GM12878 (cell line): ENCODE results near the gene EXOC4. TPM values are rescaled to one million over a fixed set of nuclear protein-coding genes. Genes with fewer than 3 reads are reported as not detected.

Experiments used
- ATAC-seq: fragments of 200-7000 bp; cut with Tn5 transposase; 3 replicates; pipeline ENCODE4 v1.9.1; 2020; ENCODE audit warnings: mild to moderate bottlenecking, moderate library complexity
- BruUV-seq: library from RNA; stranded (reverse); fragments of 400-500 nt; replicated peaks from 2 replicates; lab custom pipeline; 2021; lab: Mats Ljungman, UMichigan
- CTCF ChIA-PET: fragments of 300-600 bp; sonication (Branson Sonifier 250); formaldehyde crosslinking; extraction: SDS; loops from one replicate; lab custom pipeline; 2021; ENCODE audit warnings: inconsistent platforms; lab: Yijun Ruan, JAX
- POLR2A ChIA-PET: fragments of 350-600 bp; formaldehyde crosslinking; extraction: SDS; loops from one replicate; lab custom pipeline; 2021; ENCODE audit warnings: inconsistent platforms; lab: Charles Lee
- RAD21 ChIA-PET: fragments of 300-600 bp; sonication (Branson Sonifier 250); formaldehyde crosslinking; loops from one replicate; lab custom pipeline; 2023; ENCODE audit warnings: antibody characterized with exemption; ENCODE audit not compliant: unreplicated experiment; lab: Charles Lee
- SMC1A ChIA-PET: fragments of 300-600 bp; sonication (Branson Sonifier 250); formaldehyde crosslinking; loops from one replicate; lab custom pipeline; 2023; ENCODE audit not compliant: unreplicated experiment, uncharacterized antibody; lab: Charles Lee
- DNase-seq: peaks from one replicate; pipeline ENCODE4 v3.0.0-alpha.2; 2011; ENCODE audit warnings: low read depth, low spot score
- FAIRE-seq: peaks from 3 replicates; lab custom pipeline; 2011; peaks lifted over from hg19 to GRCh38; lab: Jason Lieb, UNC
- H2AFZ ChIP-seq: 2 replicates; pipeline ENCODE4 v1.6.0; 2011; ENCODE audit warnings: low read depth, low read length, control low read depth; ENCODE audit not compliant: control insufficient read depth
- H3K27ac ChIP-seq: 2 replicates; pipeline ENCODE4 v1.5.1; 2011; ENCODE audit warnings: control low read depth; ENCODE audit not compliant: control insufficient read depth, insufficient read depth
- H3K27me3 ChIP-seq, 2 experiments: replicated peaks in 1 of 2; 2 replicates each; pipeline versions ENCODE4 v1.6.0 to v1.6.1; 2011; ENCODE audit warnings: low read length in 1 of 2; ENCODE audit not compliant: control insufficient read depth in 2 of 2, insufficient read depth in 2 of 2
- H3K36me3 ChIP-seq, 2 experiments: 2 replicates each; pipeline ENCODE4 v1.5.1; 2011; ENCODE audit warnings: low read length in 1 of 2; ENCODE audit not compliant: control insufficient read depth in 2 of 2, insufficient read depth in 2 of 2
- H3K4me1 ChIP-seq: 2 replicates; pipeline ENCODE4 v1.6.1; 2011; ENCODE audit warnings: mild to moderate bottlenecking, low read length, moderate library complexity, mixed read lengths; ENCODE audit not compliant: control insufficient read depth, insufficient read depth
- H3K4me2 ChIP-seq: 2 replicates; pipeline ENCODE4 v1.6.0; 2011; ENCODE audit warnings: control low read depth; ENCODE audit not compliant: control insufficient read depth, insufficient read depth
- H3K4me3 ChIP-seq: fragments of 200-600 bp; sonication (generic); 2 replicates; pipeline ENCODE4 v1.5.1; 2016
- H3K79me2 ChIP-seq: 2 replicates; pipeline ENCODE4 v1.6.0; 2011; ENCODE audit warnings: low read length; ENCODE audit not compliant: control insufficient read depth, insufficient read depth
- H3K9ac ChIP-seq: 2 replicates; pipeline ENCODE4 v1.8.0; 2011; ENCODE audit warnings: low read length, control low read depth, mixed read lengths; ENCODE audit not compliant: control insufficient read depth, insufficient read depth
- H3K9me3 ChIP-seq: replicated peaks from 3 replicates; pipeline ENCODE4 v1.5.1; 2011; ENCODE audit warnings: mild to moderate bottlenecking, low read length; ENCODE audit not compliant: control insufficient read depth, insufficient read depth
- H4K20me1 ChIP-seq: 2 replicates; pipeline ENCODE4 v1.6.0; 2011; ENCODE audit not compliant: control insufficient read depth, insufficient read depth
- ASH2L ChIP-seq: fragments of 300-600, 200-600 bp; sonication (generic); IDR thresholded peaks from 2 replicates; pipeline ENCODE4 v1.6.1; 2017; ENCODE audit warnings: low read depth, mild to moderate bottlenecking, borderline replicate concordance
- BCL11A ChIP-seq: IDR thresholded peaks from 2 replicates; pipeline ENCODE4 v1.6.1; 2011; ENCODE audit warnings: low read depth, low read length
- DPF2 ChIP-seq: fragments of 450-650 bp; IDR thresholded peaks from 2 replicates; pipeline ENCODE4 v1.6.1; 2017; ENCODE audit warnings: mild to moderate bottlenecking
- FOXK2 ChIP-seq: fragments of 450-650 bp; IDR thresholded peaks from 2 replicates; pipeline ENCODE4 v1.6.1; 2017; ENCODE audit warnings: mild to moderate bottlenecking, moderate library complexity
- HDAC2 ChIP-seq: fragments of 200-600 bp; sonication (generic); IDR thresholded peaks from 2 replicates; pipeline ENCODE4 v1.6.1; 2017
- KLF5 ChIP-seq: fragments of 450-650 bp; IDR thresholded peaks from 2 replicates; pipeline ENCODE4 v1.6.1; 2014; ENCODE audit warnings: mild to moderate bottlenecking; ENCODE audit not compliant: partially characterized antibody
- MXI1 ChIP-seq: fragments of 150-350 bp; IDR thresholded peaks from 2 replicates; pipeline ENCODE4 v1.6.1; 2011; ENCODE audit warnings: low read depth, mild to moderate bottlenecking, inconsistent platforms, low read length, improper control_type of control experiment
- MYC ChIP-seq: IDR thresholded peaks from 2 replicates; pipeline ENCODE4 v1.6.1; 2011; ENCODE audit warnings: mild to moderate bottlenecking, low read length, moderate library complexity, inconsistent platforms; ENCODE audit not compliant: insufficient read depth, insufficient replicate concordance, insufficient read length, severe bottlenecking
- PAX8 ChIP-seq: fragments of 450-650 bp; IDR thresholded peaks from 2 replicates; pipeline ENCODE4 v1.6.1; 2017; ENCODE audit warnings: mild to moderate bottlenecking, moderate library complexity
- SREBF1 ChIP-seq: IDR thresholded peaks from 2 replicates; pipeline ENCODE4 v1.6.1; 2012; ENCODE audit warnings: mild to moderate bottlenecking, low read length
- STAT3 ChIP-seq: IDR thresholded peaks from 2 replicates; pipeline ENCODE4 v1.6.1; 2011; ENCODE audit warnings: low read depth, low read length, improper control_type of control experiment
- WGBS: methylation state at CpG from one replicate; pipeline ENCODE4 v1.1.6; 2016; ENCODE audit warnings: low lambda C conversion rate; ENCODE audit not compliant: insufficient replicate concordance, insufficient coverage; ENCODE audit errors: missing lambda C conversion rate; 5-methylcytosine and 5-hydroxymethylcytosine counted together
- in situ Hi-C: fragments of 300-500 bp; cut with MboI; formaldehyde crosslinking; loops from 9 replicates; pipeline ENCODE4 v1.14.3; 2018; ENCODE audit warnings: mixed read lengths
- intact Hi-C: fragments of 100-400 bp; cut with micrococcal nuclease; formaldehyde crosslinking; loops from one replicate; pipeline ENCODE4 v1.14.2; 2022; ENCODE audit not compliant: unreplicated experiment
- polyA plus RNA-seq, 11 experiments: library from polyadenylated mRNA; depleted of rRNA in 4 of 11; unstranded in 6 of 11; stranded (reverse) in 5 of 11; fragments of >200 nt; fragmentation: Nextera tagmentation in 4 of 11; fragmentation: Illumina TruSeq in 1 of 11; extraction: Ambion mirVana in 4 of 11; extraction: Trizol in 1 of 11; gene quantifications; 1 replicate in 1 of 11; 2 replicates in 10 of 11; pipeline versions ENCODE4 v1.2.1 to v1.2.3, GENCODE V29; 2011 to 2016; ENCODE audit warnings: inconsistent platforms in 2 of 11, missing spikeins in 2 of 11, low read depth in 1 of 11
- total RNA-seq, 4 experiments: library from RNA; depleted of rRNA in 3 of 4; stranded (reverse); fragments of >200 nt in 3 of 4; fragmentation: Illumina TruSeq in 1 of 4; extraction: Trizol in 1 of 4; gene quantifications; 2 replicates each; pipeline versions ENCODE4 v1.2.1 to v1.2.3, GENCODE V29; 2013 to 2021
- TF ChIP-seq, protein P1 (sequence below), 3 experiments: IDR thresholded peaks in 2 of 3; conservative IDR thresholded peaks in 1 of 3; 2 replicates each; pipeline ENCODE4 v1.5.1; 2011; ENCODE audit warnings: low read depth in 3 of 3, low read length in 3 of 3, mild to moderate bottlenecking in 3 of 3, control low read depth in 2 of 3, moderate library complexity in 2 of 3, inconsistent platforms in 1 of 3, mixed read lengths in 1 of 3; ENCODE audit not compliant: control insufficient read depth in 2 of 3, insufficient read depth in 1 of 3; ENCODE audit errors: extremely low read depth in 1 of 3
- TF ChIP-seq, protein P2 (sequence below): fragments of 450-650 bp; IDR thresholded peaks from 2 replicates; pipeline ENCODE4 v1.6.1; 2018; ENCODE audit warnings: mild to moderate bottlenecking, low read depth, moderate library complexity; ENCODE audit not compliant: partially characterized antibody
- TF ChIP-seq, protein P3 (sequence below): fragments of 450-650 bp; IDR thresholded peaks from 2 replicates; pipeline ENCODE4 v1.6.1; 2017; ENCODE audit warnings: low read depth, mild to moderate bottlenecking, moderate library complexity
- TF ChIP-seq, protein P4 (sequence below): fragments of 450-650 bp; IDR thresholded peaks from 2 replicates; pipeline ENCODE4 v1.6.1; 2017; ENCODE audit warnings: antibody characterized with exemption, mild to moderate bottlenecking, moderate library complexity

EXOC4 gene
- total and polyA plus RNA-seq, 10 of the 15 experiments (the other 5 are each of a cell fraction or from before 2014, with no cell fraction given): 13.2 to 44.5 (median 29.6) TPM

DNA sequence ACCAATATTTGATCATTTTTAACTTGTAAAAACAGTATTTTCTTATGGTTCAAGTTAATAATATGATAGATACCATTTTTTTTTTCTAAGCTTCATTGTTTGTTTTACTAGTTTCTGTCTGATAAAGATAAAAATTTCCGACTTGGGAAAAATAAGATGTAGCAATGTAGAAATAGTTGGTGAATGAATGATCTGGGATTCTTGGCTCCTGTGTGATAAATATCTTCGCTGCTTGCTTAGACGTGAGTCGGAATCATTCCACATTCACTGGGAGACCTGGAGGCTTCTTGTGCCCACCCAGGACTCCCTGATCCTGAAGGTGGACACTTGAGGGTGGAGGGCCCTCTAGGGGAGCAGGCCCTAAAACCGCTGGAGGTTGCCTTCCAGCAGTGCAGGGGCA lies 47.9 kb downstream of the EXOC4 start:
- BruUV-seq: no TSS peak
- no peak overlapping the region for H3K27ac ChIP-seq
- no peak overlapping the region for H2AFZ ChIP-seq
- H3K36me3 ChIP-seq: 0 out of 4 replicates have a peak, but pooled peaks cover 0 to 2% of the 10 kb centered on the region in 2 experiments
- intact Hi-C loops: no loop called here
- in situ Hi-C loops: no loop called here
- ChIA-PET POLR2A (no interaction called here), SMC1A (no interaction called here), RAD21 (no interaction called here), CTCF (no interaction called here)
- no peaks in the 10 kb centered on the region for H3K27me3 ChIP-seq
- no peak overlapping the region for H3K9ac ChIP-seq
- H3K4me3 ChIP-seq: no peak overlapping the region
- WGBS: 99% methylated on average over 5 of the region's 5 CpGs
- no peaks in the 10 kb centered on the region for H4K20me1 ChIP-seq
- H3K79me2 ChIP-seq: no peaks in the 10 kb centered on the region
- no peaks in the 10 kb centered on the region for H3K9me3 ChIP-seq
- no peak for DNase-seq
- no peak overlapping the region for H3K4me2 ChIP-seq
- no peaks in the 10 kb centered on the region for H3K4me1 ChIP-seq
- no peak for FAIRE-seq
- ATAC-seq: no peak
- no peak for TF ChIP-seq HDAC2
- TF ChIP-seq, protein P1, sequence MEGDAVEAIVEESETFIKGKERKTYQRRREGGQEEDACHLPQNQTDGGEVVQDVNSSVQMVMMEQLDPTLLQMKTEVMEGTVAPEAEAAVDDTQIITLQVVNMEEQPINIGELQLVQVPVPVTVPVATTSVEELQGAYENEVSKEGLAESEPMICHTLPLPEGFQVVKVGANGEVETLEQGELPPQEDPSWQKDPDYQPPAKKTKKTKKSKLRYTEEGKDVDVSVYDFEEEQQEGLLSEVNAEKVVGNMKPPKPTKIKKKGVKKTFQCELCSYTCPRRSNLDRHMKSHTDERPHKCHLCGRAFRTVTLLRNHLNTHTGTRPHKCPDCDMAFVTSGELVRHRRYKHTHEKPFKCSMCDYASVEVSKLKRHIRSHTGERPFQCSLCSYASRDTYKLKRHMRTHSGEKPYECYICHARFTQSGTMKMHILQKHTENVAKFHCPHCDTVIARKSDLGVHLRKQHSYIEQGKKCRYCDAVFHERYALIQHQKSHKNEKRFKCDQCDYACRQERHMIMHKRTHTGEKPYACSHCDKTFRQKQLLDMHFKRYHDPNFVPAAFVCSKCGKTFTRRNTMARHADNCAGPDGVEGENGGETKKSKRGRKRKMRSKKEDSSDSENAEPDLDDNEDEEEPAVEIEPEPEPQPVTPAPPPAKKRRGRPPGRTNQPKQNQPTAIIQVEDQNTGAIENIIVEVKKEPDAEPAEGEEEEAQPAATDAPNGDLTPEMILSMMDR (IDR thresholded peaks at IDR 0.05 in 2 of 3, conservative IDR thresholded peaks at IDR 0.05 in 1 of 3; ENCODE audit: control insufficient read depth in 2 of 3, extremely low read depth in 1 of 3, insufficient read depth in 1 of 3, low read depth in 3 of 3, low read length in 3 of 3): no peak
- TF ChIP-seq, protein P2, sequence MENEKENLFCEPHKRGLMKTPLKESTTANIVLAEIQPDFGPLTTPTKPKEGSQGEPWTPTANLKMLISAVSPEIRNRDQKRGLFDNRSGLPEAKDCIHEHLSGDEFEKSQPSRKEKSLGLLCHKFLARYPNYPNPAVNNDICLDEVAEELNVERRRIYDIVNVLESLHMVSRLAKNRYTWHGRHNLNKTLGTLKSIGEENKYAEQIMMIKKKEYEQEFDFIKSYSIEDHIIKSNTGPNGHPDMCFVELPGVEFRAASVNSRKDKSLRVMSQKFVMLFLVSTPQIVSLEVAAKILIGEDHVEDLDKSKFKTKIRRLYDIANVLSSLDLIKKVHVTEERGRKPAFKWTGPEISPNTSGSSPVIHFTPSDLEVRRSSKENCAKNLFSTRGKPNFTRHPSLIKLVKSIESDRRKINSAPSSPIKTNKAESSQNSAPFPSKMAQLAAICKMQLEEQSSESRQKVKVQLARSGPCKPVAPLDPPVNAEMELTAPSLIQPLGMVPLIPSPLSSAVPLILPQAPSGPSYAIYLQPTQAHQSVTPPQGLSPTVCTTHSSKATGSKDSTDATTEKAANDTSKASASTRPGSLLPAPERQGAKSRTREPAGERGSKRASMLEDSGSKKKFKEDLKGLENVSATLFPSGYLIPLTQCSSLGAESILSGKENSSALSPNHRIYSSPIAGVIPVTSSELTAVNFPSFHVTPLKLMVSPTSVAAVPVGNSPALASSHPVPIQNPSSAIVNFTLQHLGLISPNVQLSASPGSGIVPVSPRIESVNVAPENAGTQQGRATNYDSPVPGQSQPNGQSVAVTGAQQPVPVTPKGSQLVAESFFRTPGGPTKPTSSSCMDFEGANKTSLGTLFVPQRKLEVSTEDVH: no peak
- TF ChIP-seq SREBF1: no peak
- no peak for TF ChIP-seq MYC
- no peak for TF ChIP-seq DPF2
- TF ChIP-seq, protein P3, sequence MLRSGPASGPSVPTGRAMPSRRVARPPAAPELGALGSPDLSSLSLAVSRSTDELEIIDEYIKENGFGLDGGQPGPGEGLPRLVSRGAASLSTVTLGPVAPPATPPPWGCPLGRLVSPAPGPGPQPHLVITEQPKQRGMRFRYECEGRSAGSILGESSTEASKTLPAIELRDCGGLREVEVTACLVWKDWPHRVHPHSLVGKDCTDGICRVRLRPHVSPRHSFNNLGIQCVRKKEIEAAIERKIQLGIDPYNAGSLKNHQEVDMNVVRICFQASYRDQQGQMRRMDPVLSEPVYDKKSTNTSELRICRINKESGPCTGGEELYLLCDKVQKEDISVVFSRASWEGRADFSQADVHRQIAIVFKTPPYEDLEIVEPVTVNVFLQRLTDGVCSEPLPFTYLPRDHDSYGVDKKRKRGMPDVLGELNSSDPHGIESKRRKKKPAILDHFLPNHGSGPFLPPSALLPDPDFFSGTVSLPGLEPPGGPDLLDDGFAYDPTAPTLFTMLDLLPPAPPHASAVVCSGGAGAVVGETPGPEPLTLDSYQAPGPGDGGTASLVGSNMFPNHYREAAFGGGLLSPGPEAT: no peak
- no peak for TF ChIP-seq PAX8
- TF ChIP-seq BCL11A: no peak
- no peak for TF ChIP-seq ASH2L
- no peak for TF ChIP-seq STAT3
- TF ChIP-seq, protein P4, sequence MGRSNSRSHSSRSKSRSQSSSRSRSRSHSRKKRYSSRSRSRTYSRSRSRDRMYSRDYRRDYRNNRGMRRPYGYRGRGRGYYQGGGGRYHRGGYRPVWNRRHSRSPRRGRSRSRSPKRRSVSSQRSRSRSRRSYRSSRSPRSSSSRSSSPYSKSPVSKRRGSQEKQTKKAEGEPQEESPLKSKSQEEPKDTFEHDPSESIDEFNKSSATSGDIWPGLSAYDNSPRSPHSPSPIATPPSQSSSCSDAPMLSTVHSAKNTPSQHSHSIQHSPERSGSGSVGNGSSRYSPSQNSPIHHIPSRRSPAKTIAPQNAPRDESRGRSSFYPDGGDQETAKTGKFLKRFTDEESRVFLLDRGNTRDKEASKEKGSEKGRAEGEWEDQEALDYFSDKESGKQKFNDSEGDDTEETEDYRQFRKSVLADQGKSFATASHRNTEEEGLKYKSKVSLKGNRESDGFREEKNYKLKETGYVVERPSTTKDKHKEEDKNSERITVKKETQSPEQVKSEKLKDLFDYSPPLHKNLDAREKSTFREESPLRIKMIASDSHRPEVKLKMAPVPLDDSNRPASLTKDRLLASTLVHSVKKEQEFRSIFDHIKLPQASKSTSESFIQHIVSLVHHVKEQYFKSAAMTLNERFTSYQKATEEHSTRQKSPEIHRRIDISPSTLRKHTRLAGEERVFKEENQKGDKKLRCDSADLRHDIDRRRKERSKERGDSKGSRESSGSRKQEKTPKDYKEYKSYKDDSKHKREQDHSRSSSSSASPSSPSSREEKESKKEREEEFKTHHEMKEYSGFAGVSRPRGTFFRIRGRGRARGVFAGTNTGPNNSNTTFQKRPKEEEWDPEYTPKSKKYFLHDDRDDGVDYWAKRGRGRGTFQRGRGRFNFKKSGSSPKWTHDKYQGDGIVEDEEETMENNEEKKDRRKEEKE: no peak
- TF ChIP-seq KLF5: no peak
- TF ChIP-seq FOXK2: no peak
- TF ChIP-seq MXI1: no peak
